GM19023 (cell line): Measurements from ENCODE around the gene OR14I1.

ENCODE experiments used
- ATAC-seq: cut with Tn5 transposase; IDR thresholded peaks from one replicate; pipeline ENCODE4 v1.9.1; 2021; ENCODE audit warnings: mild to moderate bottlenecking, moderate library complexity; ENCODE audit not compliant: unreplicated experiment

Gene OR14I1

DNA sequence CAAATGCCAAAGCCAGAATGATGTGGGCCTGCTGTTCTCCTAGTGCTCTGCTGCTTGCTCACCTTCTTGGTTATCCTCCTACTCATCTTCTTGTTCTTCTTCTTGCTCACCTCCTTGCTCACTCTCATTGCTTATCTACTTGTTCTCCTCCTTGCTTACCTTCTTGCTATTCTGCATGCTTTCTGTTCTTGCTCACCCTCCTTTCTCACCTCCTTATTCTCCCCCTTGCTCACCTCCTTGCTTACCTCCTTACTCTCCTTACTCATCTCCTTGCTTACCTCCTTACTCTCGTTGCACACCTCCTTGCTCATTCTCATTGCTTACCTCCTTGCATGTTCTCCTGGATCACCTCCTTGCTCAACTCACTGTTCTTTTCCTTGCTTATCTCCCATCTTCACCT, at the start of gene OR14I1:
Gene OR14I1, minus strand, starts transcription at position 53 of the 400 bp plus-strand sequence.
- ATAC-seq = no peak

DNA sequence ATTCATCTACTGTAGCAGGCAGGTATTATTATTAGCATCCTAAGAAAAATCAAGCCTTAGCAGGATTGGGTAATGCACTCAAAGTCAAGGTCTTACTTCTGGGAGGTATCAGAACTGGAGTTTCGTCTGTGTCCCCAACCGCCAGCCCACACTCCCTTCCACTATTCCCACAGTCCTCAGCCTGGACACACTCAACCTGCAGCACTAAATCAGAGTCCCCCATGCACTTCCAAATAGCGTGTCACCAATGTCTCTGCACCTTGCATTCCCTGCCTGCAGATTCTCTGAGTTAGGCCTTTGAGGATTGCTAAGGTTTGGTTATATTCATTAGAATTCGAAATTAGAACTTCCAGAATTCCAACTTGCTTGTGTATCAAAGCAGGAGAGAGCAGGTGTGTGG, 49.1 kb upstream of the OR14I1 start:
- ATAC-seq = no peak

DNA sequence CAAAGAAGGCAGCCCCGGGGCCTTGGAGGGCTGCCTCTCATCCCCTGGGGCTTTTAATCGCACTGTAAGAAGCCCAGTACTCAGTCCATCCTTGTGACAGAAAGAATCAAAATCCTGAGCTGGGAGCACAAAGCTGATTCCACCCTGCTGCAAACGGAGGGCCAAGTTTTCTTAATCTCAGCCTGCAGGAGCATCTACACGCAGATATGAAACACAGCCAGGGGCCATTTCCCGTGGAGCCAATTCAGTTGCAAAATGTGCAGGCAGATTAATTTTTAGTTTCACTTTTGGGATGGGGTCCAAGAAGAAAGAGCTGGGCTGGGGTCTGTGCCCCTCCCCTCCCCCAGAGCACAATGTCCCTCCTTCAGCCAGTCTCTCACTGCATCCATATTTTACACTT, 48.6 kb upstream of the OR14I1 start:
- no peak for ATAC-seq

DNA sequence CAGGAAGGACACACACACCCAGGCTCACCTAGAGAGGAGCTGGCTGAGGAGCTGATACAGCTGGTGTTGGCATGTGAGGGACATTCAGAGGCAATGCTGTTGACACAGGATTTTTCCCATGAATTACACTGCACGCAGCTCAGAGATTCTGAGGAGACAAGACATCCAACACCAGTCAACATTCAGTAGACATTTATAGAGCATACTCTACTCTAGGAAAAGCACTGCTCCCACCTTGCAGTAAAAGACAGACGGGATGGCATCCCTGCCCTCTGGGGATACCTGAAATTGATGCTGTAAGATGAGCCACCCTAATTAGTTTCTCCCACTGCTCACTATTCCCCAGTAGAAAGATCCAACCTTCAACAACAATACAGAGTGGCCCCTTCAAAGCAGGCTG, 47.9 kb upstream of the OR14I1 start:
- no peak for ATAC-seq

DNA sequence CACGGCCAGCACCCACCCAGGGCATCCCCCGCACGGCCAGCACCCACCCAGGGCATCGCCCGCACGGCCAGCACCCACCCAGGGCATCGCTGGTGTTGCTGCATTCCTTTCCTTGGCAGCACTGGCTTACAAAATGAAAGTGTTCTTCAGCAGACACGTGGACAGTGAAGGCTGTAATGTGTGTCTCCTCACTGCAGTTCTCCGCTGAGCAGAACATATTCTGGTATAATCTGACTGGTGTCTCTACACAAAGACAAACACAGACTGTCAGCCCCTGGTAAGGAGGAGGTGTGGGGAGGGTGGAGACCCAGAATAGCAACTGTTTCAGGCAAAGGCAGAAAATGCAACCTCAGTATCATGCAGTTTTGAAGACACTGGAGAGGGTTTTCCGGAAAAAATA, 45.6 kb upstream of the OR14I1 start:
- no peak for ATAC-seq

DNA sequence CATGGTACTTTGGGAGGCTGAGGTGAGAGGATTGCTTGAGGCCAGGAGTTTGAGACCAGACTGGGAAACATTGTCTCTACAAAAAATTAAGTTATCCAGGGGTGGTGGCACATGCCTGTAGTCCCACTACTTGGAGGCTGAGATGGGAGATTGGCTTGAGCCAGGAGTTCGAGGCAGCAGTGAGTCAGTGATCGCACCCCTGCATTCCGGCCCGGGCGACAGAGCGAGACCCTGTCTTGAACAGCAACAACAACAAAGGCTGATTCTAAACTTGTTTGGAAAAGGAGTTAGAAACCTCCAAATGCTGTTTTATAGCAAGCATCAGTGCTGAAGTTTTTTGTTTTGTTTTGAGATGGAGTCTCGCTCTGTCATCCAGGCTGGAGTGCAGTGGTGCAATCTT, 38.3 kb upstream of the OR14I1 start:
- ATAC-seq = no peak

DNA sequence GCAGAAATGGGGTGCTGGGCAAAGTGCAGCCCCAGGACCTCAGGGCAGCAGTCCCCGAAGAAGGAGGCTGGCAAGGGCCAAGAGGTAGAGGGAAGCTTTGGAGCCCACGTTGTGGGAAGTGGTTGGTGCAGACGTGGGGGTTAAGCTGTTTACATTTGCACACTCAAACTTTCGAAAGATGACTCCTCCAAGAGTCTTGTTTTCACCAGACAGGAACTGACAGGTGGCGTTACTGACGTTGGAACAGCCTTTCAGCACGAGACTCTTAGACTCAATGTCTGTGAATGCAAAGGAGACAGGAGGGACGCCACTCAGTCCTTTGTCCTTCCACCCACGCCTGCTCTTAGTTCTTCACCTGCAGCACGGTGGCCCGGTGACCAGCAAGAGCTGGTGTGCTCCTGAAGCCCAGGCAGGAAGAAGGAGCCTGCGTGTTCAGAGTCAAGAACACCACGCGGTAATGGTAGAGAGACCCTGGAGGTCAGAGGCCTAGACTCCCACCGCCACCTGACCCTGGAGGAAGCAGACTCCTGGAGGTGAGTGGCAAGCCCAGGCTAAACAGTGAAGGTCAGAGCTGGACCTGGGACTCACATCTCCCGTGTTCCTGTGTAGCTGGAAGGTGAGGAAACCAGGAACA, 37.1 kb upstream of the OR14I1 start:
- ATAC-seq = no peak

DNA sequence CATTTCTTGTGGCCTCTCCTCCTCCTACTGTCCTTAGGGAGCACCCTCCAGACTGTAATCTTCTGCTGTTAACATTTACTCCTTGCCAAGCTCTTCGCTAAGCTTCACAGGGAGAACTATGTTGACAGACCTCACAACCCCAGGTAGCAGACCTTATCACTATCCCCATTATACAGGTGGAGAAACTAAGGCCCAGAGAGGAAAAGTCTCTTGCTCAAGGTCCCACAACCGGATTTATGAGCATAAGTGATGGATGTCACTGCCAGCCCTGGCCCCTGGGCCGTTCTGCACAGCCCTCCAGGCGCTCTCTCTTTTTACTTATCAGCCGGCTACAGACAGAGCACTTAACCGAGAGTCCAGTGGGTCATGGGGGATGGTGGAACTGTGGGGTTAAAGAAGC, 34.9 kb upstream of the OR14I1 start:
- ATAC-seq = no peak

DNA sequence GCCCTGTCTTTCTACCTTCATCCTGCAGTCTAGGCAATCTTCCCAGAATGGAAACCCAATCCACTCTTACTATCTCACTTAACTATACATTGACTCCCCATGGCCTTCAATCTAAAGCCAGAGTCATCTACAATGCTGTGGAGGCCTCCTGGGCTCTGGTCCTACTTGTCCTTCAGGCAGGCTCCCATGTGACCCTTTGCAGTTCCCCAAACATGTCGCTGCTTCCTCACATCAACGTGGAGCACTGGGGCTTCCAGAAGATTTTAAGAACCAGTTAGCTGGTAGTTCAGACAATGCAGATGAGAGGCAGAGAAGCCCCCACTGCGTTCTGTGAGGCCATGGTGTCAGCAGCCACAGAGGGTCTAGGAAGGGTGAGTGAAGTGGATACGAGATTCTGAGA, 34.4 kb upstream of the OR14I1 start:
- no peak for ATAC-seq

DNA sequence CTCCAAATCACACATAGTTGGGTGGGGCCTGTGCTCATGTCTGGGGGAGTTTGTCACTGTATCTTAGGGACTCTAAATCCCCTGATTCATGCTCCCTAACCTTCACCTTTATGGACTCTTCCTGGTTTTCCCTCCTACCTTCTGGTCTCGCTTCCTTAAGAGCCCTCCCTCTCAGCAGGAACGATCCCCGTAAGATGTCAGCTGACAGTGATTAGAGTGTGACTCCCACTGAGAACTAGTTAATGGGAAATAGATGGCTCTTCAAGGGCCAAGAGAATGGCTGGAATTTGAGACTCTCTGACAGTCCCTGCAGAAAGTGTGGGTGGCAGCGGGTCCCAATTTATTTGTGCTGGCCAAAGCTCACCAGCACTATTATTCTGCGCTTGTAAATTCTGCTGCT, 31.0 kb upstream of the OR14I1 start:
- no peak for ATAC-seq

DNA sequence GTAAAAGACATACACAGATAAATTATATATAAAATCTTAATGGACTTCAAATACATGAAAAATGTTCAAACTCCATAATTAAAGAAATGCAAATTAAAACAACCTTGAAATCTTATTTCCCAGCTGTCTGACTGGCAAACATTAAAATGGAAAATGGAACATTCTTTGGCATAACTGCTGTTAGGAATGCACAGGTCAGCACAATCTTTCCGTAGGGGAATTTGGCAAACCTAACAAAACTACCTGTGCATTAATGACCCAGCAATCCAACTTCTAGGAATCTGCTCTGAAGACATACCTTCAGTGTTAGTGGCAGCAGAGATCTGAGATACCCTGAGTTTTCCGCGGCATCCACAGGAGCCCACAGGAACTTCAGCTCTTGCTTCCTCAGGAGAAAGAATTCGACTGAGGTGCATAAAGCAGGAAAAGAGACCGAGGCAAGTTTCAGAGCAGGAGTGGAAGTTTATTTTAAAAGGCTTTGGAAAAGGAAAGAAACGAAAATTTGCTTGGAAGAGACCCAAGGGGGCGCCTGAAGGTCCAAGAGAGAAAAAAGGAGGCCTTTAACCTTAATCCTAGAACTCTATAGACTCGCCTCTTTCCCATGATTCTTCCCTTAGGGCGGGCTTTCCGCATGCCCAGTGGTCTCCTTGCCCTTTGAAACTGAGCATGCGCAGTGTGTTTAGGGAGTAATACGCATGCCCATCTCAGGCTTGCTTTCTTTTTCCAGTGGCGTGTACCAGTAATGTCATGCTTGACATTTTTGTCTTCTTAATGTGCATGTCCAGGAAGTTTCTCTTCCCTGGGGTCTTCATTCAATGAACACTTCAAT, 28.2 kb upstream of the OR14I1 start:
- ATAC-seq = no peak

DNA sequence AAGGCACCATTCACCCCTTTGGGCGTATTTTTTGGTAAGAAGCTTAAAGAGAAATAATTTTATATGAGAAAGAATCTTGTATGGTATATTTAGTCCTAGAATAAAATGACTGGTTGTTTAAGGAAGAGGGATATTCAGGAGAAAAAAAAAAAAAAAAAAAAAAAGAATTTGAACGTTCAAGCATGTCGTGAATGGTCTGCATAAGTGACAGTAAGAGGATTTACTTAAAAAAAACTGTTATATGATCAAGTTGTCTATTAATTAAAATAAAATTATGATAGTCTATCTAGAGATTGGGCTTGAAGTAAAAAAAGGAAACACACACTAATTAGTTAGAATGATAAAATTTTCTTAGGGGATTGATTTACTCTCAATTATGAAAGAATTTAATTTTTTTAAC, 11.7 kb upstream of the OR14I1 start:
- no peak for ATAC-seq

DNA sequence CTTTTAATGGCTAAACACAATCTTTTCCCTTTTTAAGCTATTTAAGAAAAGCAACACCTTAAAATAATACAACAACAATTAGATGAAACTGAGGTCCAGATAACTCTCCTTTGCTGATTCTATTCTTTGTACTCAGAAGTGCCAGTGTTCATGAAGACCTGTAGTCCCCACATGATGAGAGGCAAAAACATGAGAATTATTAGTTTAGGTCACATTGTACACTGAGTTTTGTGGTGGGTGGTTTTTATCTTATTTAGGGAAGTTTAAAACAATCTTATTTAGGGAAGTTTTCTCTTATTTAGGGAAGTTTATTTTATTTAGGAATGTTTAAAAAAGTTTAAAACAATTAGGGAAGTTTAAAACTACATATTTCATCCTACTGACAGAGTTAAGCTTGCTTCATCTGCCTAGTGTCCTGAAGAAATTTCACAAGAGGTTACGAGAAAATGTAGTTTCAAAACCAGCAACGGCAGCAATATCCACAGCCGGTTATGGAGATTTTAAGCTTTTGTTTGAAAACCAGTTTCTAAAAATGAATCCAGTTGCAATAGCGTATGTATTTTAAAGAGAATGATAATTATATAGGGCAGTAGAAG, 7.8 kb upstream of the OR14I1 start:
- ATAC-seq = no peak

DNA sequence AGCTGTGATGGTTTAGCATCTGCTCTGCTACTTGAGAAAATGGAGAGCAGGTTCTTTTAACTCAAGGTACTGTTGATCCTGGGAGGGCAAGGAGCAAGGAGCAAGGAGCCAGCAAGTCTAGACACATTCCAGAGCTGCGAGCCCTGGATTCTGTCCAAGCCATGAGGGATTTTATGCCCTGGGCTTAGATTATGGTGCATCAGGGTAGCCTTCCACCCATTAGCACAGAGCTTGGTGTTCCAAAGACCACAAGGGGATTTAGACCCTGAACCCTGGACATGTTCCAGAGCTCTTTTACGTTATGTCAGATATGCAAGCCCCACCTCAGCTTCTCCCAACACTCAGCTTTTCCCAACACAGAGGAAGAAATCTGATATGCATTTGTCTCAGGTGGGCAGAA, 2.0 kb upstream of the OR14I1 start:
- no peak for ATAC-seq

DNA sequence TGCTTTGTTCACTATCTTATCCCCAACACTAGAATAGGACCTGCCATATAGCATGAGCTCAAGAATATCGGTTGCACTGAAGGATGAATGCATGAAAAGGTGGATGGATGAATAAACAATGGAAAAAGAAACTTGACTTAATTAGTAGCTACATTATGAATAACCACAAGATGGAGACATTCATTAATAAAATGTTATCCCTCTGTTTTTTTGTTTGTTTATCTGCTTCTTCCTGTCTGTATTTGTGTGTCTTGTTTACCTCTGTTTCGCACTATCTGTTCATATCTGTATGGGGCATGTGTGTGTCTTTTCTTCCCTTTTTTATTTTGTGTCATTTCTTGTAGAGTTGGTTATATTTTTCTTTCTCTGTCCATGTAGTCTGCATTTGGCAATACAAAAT, 1.1 kb upstream of the OR14I1 start:
- no peak for ATAC-seq

DNA sequence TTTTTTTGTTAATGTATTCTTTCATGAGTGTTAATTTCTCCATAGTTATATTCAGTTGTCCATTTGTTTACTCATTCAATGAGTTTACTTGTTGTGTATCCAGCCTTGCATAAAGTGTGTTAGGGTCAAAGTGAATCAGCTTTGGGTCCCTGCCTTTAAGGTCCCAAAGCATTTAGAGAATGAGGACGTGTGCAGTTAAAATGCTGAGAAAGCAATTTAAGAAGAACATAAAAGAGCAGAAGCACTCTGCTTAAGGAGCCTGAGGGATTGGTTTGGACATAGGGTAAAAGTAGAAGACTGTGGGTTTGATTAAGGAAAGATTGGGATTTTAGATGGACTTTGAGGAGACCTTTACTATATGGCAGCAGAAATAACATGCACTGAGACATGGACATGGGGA, 3.5 kb downstream of the OR14I1 start:
- no peak for ATAC-seq

DNA sequence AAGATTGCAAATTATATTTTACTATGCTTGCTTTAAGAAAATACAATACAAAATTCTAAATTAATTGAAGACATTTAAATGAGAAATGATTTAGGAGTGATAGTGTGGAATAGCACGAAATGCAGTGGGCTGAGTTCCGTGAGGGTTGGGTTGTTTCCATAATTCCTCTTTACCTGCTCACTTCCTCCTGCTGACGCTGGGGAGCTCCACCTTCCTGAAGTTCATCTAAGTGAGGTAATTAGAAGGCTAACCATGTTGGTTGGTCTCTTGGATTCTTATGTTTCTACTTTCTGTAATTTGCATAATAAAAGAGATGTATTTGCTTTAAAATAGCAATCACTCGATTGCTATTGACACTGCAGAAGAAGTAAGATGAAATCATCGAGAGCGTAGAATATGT, 4.7 kb downstream of the OR14I1 start:
- ATAC-seq = no peak

DNA sequence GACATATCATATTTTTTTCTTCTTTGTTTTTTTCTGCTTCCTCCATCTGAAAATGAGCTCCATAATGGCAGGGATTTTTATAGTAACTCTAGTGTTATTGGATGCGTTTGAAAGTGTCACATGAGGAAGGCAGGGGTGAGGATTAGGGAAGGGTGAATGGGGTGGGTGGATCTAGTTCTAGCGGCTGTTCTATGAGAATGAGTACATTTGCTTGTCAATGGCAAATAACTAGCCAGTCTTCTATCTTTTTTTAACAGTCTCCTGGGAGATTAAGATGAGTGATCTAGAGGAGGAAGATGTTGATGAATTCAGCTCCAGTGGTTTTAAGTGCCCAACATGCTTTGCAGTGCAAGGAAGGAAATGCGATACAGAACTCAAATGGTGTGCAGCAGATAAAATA, 5.8 kb downstream of the OR14I1 start:
- ATAC-seq = no peak

DNA sequence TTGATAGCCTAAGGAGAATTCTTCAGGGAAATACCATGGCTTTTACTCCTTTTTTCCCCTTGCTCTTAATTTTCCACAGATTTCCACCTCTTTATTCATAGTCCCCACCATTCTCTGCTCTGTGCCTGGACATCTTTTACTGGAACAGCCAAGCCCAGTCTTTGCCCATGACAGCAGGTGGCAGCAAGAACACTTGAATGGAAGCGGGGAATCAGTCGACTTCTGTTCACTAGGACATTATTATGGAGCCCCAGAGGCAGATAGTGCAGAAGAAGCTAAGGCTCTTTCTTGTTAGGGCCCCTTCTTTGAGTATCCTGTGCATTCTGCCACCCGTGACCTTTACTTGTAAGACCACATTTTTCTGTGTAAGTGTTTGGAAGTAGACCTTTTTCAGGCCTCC, 6.3 kb downstream of the OR14I1 start:
- no peak for ATAC-seq

DNA sequence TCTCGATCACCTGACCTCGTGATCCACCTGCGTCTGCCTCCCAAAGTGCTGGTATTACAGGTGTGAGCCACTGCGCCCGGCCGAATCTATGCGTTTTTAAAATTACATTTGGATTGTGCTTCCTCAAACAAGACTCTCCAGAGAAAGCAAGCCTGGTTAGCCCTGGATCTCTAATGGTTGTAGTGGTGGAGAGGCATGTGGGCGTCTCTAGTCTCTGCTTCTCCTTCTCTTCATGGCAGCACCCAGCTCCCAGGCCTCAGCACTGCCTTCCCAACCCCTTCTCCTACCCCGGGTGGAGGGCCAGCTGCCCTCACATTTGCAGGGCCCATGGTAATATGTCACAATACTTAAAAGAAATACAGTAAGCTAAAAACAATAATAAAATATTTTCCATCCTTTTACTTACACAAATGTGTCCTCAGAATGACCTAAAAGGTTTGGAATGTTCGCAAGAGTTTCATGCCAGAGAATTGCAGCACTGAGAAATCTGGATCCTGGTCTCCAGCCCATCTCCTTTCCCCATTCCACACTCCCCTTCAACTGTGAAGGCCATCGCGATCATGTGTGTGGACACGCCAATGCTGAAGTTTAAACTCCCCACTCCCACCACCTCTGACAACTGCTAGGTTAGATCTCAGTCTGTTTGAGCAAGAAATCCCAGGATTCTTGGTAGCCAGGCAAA, 7.0 kb downstream of the OR14I1 start:
- no peak for ATAC-seq

DNA sequence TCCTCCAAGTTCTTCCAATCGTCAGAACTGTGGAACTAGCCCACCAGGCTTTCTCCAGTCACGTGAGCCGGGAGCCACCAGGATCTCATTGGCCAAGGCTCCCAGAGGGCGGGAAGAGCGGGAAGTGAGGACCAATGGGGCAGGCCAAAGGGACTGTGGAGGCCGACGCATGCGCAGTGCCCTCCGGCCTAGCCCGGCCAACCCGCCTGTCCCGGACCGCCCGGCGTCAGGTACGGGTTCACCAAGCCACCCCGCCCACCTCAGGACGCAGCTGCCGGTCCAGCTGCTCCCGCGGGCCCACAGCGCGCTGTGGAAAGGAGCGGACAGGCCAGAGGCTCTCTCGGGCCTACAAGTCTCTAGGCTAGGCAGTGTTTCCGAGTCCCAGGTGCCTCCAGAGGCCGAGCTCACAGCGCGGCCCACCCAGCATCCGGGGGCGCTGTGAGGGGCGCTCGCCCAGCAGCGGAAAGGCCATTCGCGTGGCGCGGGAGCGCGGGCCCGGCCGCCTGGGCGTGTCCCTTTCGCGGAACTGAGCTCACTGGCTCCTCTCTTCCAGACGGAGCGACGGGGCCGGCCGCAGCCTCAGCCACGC, 10.9 kb downstream of the OR14I1 start:
- no peak for ATAC-seq
